ENCODE measurements around the gene SOX15.
A peak's percentile ranks its signal among the peaks of the same experiment; 100 is the strongest.

SOX15 gene

GRCh38 chr17:7589891-7590691 is at the start of gene SOX15:
Gene SOX15, minus strand, starts transcription at chr17:7590094. Its CDS starts 418 bp downstream, at chr17:7589676.
- no peak for TF ChIP-seq CTCF (IDR thresholded peaks at IDR 0.05)

GRCh38 chr17:7636163-7636562 is 46.3 kb upstream of the SOX15 start:
- no peak for TF ChIP-seq CTCF (IDR thresholded peaks at IDR 0.05)

- peak; percentile 43; the same call in 1 of the 2 replicates for TF ChIP-seq CTCF (IDR thresholded peaks at IDR 0.05)
Measured at GRCh38 chr17:7634384-7634783, 44.5 kb upstream of the SOX15 start.

GRCh38 chr17:7633093-7633492 is 43.2 kb upstream of the SOX15 start:
- no peak for TF ChIP-seq CTCF (IDR thresholded peaks at IDR 0.05)

- peak; percentile 56; the same call in 1 of the 2 replicates for TF ChIP-seq CTCF (IDR thresholded peaks at IDR 0.05)
Measured at GRCh38 chr17:7632492-7632894, 42.6 kb upstream of the SOX15 start.

GRCh38 chr17:7631398-7632380 is 41.8 kb upstream of the SOX15 start:
- no peak for TF ChIP-seq CTCF (IDR thresholded peaks at IDR 0.05)

- TF ChIP-seq CTCF (IDR thresholded peaks at IDR 0.05): no peak
Measured at GRCh38 chr17:7629939-7630571, 40.2 kb upstream of the SOX15 start, which contains the start of gene SHBG. Gene SHBG, plus strand, starts transcription at chr17:7630135. Its CDS starts 38 bp downstream, at chr17:7630173.

Data from LNCAP (cell line).